K562 (cell line): ENCODE measurements around the gene FARP2. TPM values are rescaled to one million over a fixed set of nuclear protein-coding genes. Genes with fewer than 3 reads are reported as not detected.

Experiments
- ATAC-seq: fragments of 200-7000 bp; cut with Tn5 transposase; 3 replicates; pipeline ENCODE4 v1.9.1; 2020; ENCODE audit warnings: moderate library complexity
- BruUV-seq: library from RNA; stranded (reverse); fragments of 400-500 nt; replicated peaks from 2 replicates; lab custom pipeline; 2021; lab: Mats Ljungman, UMichigan
- CTCF ChIA-PET: fragments of 300-600 bp; formaldehyde crosslinking; extraction: SDS; loops from one replicate; lab custom pipeline; 2021; ENCODE audit warnings: low intra/inter-chr PET ratio; lab: Yijun Ruan, JAX
- POLR2A ChIA-PET: fragments of 300-600, 350-650 bp; sonication (Branson Sonifier 250); formaldehyde crosslinking; extraction: SDS; loops from one replicate; lab custom pipeline; 2021; ENCODE audit warnings: antibody characterized with exemption, inconsistent platforms; lab: Yijun Ruan, JAX
- DNase-seq, 4 experiments: peaks; one replicate each; pipeline versions ENCODE4 v3.0.0 to v3.0.0-alpha.2; 2011 to 2018; ENCODE audit warnings: low spot score in 3 of 4, mixed read lengths in 3 of 4; ENCODE audit errors: extremely low read depth in 1 of 4
- FAIRE-seq: peaks from 2 replicates; lab custom pipeline; 2011; peaks lifted over from hg19 to GRCh38; lab: Jason Lieb, UNC
- H2AFZ ChIP-seq: 2 replicates; pipeline ENCODE4 v1.6.0; 2011; ENCODE audit warnings: low read depth, low read length, control low read depth, inconsistent platforms
- H3K27ac ChIP-seq: fragments of 200-600 bp; 3 replicates; pipeline ENCODE4 v1.8.0; 2011; ENCODE audit warnings: low read depth, mild to moderate bottlenecking, control low read depth, inconsistent platforms, low read length, moderate library complexity, mixed read lengths; ENCODE audit errors: extremely low read depth
- H3K27me3 ChIP-seq, 2 experiments: fragments of 300-600 bp in 1 of 2; 2 replicates in 1 of 2; 3 replicates in 1 of 2; pipeline versions ENCODE4 v1.6.0 to v1.8.0; 2011; ENCODE audit warnings: inconsistent platforms in 2 of 2, low read length in 2 of 2, mild to moderate bottlenecking in 1 of 2, mixed read lengths in 1 of 2, moderate library complexity in 1 of 2; ENCODE audit not compliant: control insufficient read depth in 2 of 2, insufficient read depth in 2 of 2
- H3K36me3 ChIP-seq: fragments of 300-600 bp; 3 replicates; pipeline ENCODE4 v1.8.0; 2011; ENCODE audit warnings: mild to moderate bottlenecking, low read length, inconsistent platforms; ENCODE audit not compliant: control insufficient read depth, insufficient read depth
- H3K4me1 ChIP-seq, 2 experiments: fragments of 200-600 bp in 1 of 2; replicated peaks in 1 of 2; 2 replicates in 1 of 2; 3 replicates in 1 of 2; pipeline versions ENCODE4 v1.5.1 to v1.8.0; 2011; ENCODE audit warnings: inconsistent platforms in 2 of 2, low read length in 2 of 2, mild to moderate bottlenecking in 1 of 2, mixed read lengths in 1 of 2, moderate library complexity in 1 of 2; ENCODE audit not compliant: control insufficient read depth in 2 of 2, insufficient read depth in 2 of 2
- H3K4me2 ChIP-seq: 2 replicates; pipeline ENCODE4 v1.6.1; 2011; ENCODE audit warnings: low read length, control low read depth, inconsistent platforms, mixed read lengths; ENCODE audit not compliant: insufficient read depth
- H3K4me3 ChIP-seq: fragments of 200-600 bp; sonication (generic), shearing (Covaris generic); 2 replicates; pipeline ENCODE4 v1.5.1; 2016; ENCODE audit warnings: control low read depth, inconsistent platforms
- H3K79me2 ChIP-seq: fragments of 200-600 bp; 3 replicates; pipeline ENCODE4 v1.8.0; 2011; ENCODE audit warnings: low read length, inconsistent platforms; ENCODE audit not compliant: control insufficient read depth, insufficient read depth
- H3K9ac ChIP-seq, 2 experiments: 2 replicates each; pipeline versions ENCODE4 v1.6.0 to v1.6.1; 2011; ENCODE audit warnings: low read depth in 2 of 2, low read length in 2 of 2, control low read depth in 1 of 2, inconsistent platforms in 1 of 2, mild to moderate bottlenecking in 1 of 2, mixed read lengths in 1 of 2; ENCODE audit not compliant: insufficient read depth in 1 of 2
- H3K9me1 ChIP-seq: one replicate; pipeline ENCODE4 v1.6.0; 2011; ENCODE audit warnings: inconsistent platforms, mild to moderate bottlenecking, low read length, moderate library complexity; ENCODE audit not compliant: control insufficient read depth, insufficient read depth
- H3K9me3 ChIP-seq: replicated peaks from 2 replicates; pipeline ENCODE4 v1.5.1; 2011; ENCODE audit warnings: low read depth, low read length, inconsistent platforms; ENCODE audit not compliant: control insufficient read depth, insufficient read depth
- H4K20me1 ChIP-seq: replicated peaks from 2 replicates; pipeline ENCODE4 v1.6.1; 2011; ENCODE audit warnings: low read length, inconsistent platforms, mixed read lengths; ENCODE audit not compliant: control insufficient read depth, insufficient read depth
- CREM ChIP-seq: IDR thresholded peaks from 2 replicates; pipeline ENCODE4 v1.6.1; 2014; ENCODE audit warnings: antibody characterized with exemption, low read depth
- DIDO1 ChIP-seq: fragments of 450-650 bp; IDR thresholded peaks from 2 replicates; pipeline ENCODE4 v1.6.1; 2016; ENCODE audit warnings: low read depth, missing biosample characterization, missing genetic modification characterization
- ESRRA ChIP-seq: fragments of 450-650 bp; IDR thresholded peaks from 2 replicates; pipeline ENCODE4 v1.6.1; 2014; ENCODE audit warnings: low read depth, mild to moderate bottlenecking, moderate library complexity, borderline replicate concordance
- HDAC1 ChIP-seq, 2 experiments: fragments of 450-650 bp; IDR thresholded peaks; 2 replicates each; pipeline ENCODE4 v1.6.1; 2016 to 2017; ENCODE audit warnings: inconsistent platforms in 1 of 2, mild to moderate bottlenecking in 1 of 2, moderate library complexity in 1 of 2
- ILF3 ChIP-seq: fragments of 450-650 bp; IDR thresholded peaks from 2 replicates; pipeline ENCODE4 v1.6.1; 2018; ENCODE audit warnings: antibody characterized with exemption, mild to moderate bottlenecking, moderate library complexity, borderline replicate concordance
- NFE2 ChIP-seq: IDR thresholded peaks from 2 replicates; pipeline ENCODE4 v1.6.1; 2014; ENCODE audit warnings: antibody characterized with exemption, low read depth
- RB1 ChIP-seq: fragments of 450-650 bp; IDR thresholded peaks from 2 replicates; pipeline ENCODE4 v1.6.1; 2017; ENCODE audit warnings: low read depth, mild to moderate bottlenecking
- TOE1 ChIP-seq, 2 experiments: fragments of 450-650 bp in 1 of 2; sonication (generic) in 1 of 2; formaldehyde crosslinking in 1 of 2; IDR thresholded peaks; 2 replicates each; pipeline versions ENCODE4 v1.7.1 to v1.8.0; 2016 to 2022; ENCODE audit warnings: borderline replicate concordance in 2 of 2, mild to moderate bottlenecking in 2 of 2, antibody characterized with exemption in 1 of 2, inconsistent platforms in 1 of 2, low read depth in 1 of 2, missing genetic modification reagents in 1 of 2, moderate library complexity in 1 of 2
- TSHZ1 ChIP-seq: fragments of 250-450 bp; sonication (Bioruptor Pico); IDR thresholded peaks from 2 replicates; pipeline ENCODE4 v1.4.0; 2020; ENCODE audit warnings: mild to moderate bottlenecking, moderate library complexity
- ZFP91 ChIP-seq: sonication (generic); formaldehyde crosslinking; IDR thresholded peaks from 2 replicates; pipeline ENCODE4 v1.8.0; 2022; ENCODE audit warnings: mild to moderate bottlenecking, missing genetic modification reagents
- ZNF140 ChIP-seq: fragments of 250-450 bp; sonication (Bioruptor Pico); IDR thresholded peaks from 2 replicates; pipeline ENCODE4 v1.8.0; 2021; ENCODE audit warnings: moderate library complexity, mild to moderate bottlenecking, inconsistent platforms
- ZNF592 ChIP-seq: fragments of 450-650 bp; IDR thresholded peaks from 2 replicates; pipeline ENCODE4 v1.6.1; 2017; ENCODE audit warnings: antibody characterized with exemption, mild to moderate bottlenecking
- WGBS: fragments of 100-300 bp; shearing (Covaris generic); methylation state at CpG from one replicate; pipeline ENCODE4 v1.1.6; 2016; ENCODE audit warnings: low coverage, mixed read lengths; ENCODE audit not compliant: insufficient coverage; ENCODE audit errors: missing lambda C conversion rate; 5-methylcytosine and 5-hydroxymethylcytosine counted together
- in situ Hi-C: fragments of 300-500 bp; cut with MboI; formaldehyde crosslinking; loops from 4 replicates; pipeline ENCODE4 v1.15.0; 2018; ENCODE audit warnings: inconsistent platforms, mixed read lengths
- intact Hi-C: fragments of 100-400 bp; cut with micrococcal nuclease; formaldehyde crosslinking; loops from 2 replicates; pipeline ENCODE4 v1.14.2; 2022
- polyA plus RNA-seq, 8 experiments: library from polyadenylated mRNA; depleted of rRNA in 4 of 8; stranded (reverse) in 5 of 8; unstranded in 3 of 8; fragments of >200 nt; fragmentation: Nextera tagmentation in 2 of 8; fragmentation: Illumina TruSeq in 1 of 8; extraction: Ambion mirVana in 2 of 8; extraction: Trizol in 1 of 8; gene quantifications; 2 replicates each; pipeline versions ENCODE4 v1.2.1 to v1.2.3, GENCODE V29; 2011 to 2014; ENCODE audit warnings: inconsistent platforms in 1 of 8, missing spikeins in 1 of 8
- total RNA-seq, 7 experiments: library from RNA; depleted of rRNA in 6 of 7; stranded (reverse); fragments of >200 nt in 6 of 7; fragmentation: Illumina TruSeq in 2 of 7; extraction: Trizol in 2 of 7; gene quantifications; 2 replicates each; pipeline versions ENCODE4 v1.2.1 to v1.2.3, GENCODE V29; 2011 to 2021; ENCODE audit warnings: low replicate concordance in 1 of 7

Gene FARP2
- total and polyA plus RNA-seq, 9 of the 15 experiments (the other 6 are each of a cell fraction or from before 2014, with no cell fraction given), result 4.1 to 38.1 (median 21.1) TPM

GRCh38 chr2:241350530-241350877 lies 5.6 kb upstream of the FARP2 start:
- ChIA-PET POLR2A (interaction anchor here (1.0 kb wide), 1 partner anchor 37 kb away, joined by 3 read pairs; no protein-coding TSS in a partner anchor), CTCF (no interaction called here)
- no peaks in the 10 kb centered on the region for H3K27me3 ChIP-seq
- 35% methylated on average over 2 of the region's 2 CpGs for WGBS
- no peak overlapping the region for H2AFZ ChIP-seq
- no peak overlapping the region for H3K27ac ChIP-seq
- no peak overlapping the region for H3K9ac ChIP-seq
- in situ Hi-C loops, result no loop called here
- ATAC-seq (no peak), DNase-seq (no peak), FAIRE-seq (no peak)
- peaks cover 86% of the 10 kb centered on the region; the same call in 2 of the 3 replicates for H3K36me3 ChIP-seq
- H3K9me3 ChIP-seq, result no peaks in the 10 kb centered on the region
- TF ChIP-seq ILF3 (no peak), CREM (no peak), ZFP91 (CRISPR knock-in tag) (no peak), RB1 (no peak), ESRRA (no peak), ZNF592 (no peak), TSHZ1 (CRISPR knock-in tag) (no peak), NFE2 (no peak), DIDO1 (tag) (no peak), HDAC1 (IDR thresholded peaks at IDR 0.05) (no peak), TOE1 (IDR thresholded peaks at IDR 0.05; ENCODE audit: borderline replicate concordance) (no peak), TOE1 (CRISPR knock-in tag; IDR thresholded peaks at IDR 0.05; ENCODE audit: borderline replicate concordance, low read depth) (no peak), ZNF140 (CRISPR knock-in tag) (no peak)
- no peaks in the 10 kb centered on the region for H3K79me2 ChIP-seq
- BruUV-seq, result no TSS peak
- no peak overlapping the region for H3K4me2 ChIP-seq
- H4K20me1 ChIP-seq, result no peaks in the 10 kb centered on the region; the same call in 1 of the 2 replicates
- H3K4me1 ChIP-seq, result peaks cover 5 to 11% of the 10 kb centered on the region in 2 experiments; a peak in 4 of 5 replicates
- H3K4me3 ChIP-seq, result no peak overlapping the region
- H3K9me1 ChIP-seq, result no peaks in the 10 kb centered on the region
- intact Hi-C loops, result no loop called here
